Measurements from ENCODE around the gene MST1.

DNA sequence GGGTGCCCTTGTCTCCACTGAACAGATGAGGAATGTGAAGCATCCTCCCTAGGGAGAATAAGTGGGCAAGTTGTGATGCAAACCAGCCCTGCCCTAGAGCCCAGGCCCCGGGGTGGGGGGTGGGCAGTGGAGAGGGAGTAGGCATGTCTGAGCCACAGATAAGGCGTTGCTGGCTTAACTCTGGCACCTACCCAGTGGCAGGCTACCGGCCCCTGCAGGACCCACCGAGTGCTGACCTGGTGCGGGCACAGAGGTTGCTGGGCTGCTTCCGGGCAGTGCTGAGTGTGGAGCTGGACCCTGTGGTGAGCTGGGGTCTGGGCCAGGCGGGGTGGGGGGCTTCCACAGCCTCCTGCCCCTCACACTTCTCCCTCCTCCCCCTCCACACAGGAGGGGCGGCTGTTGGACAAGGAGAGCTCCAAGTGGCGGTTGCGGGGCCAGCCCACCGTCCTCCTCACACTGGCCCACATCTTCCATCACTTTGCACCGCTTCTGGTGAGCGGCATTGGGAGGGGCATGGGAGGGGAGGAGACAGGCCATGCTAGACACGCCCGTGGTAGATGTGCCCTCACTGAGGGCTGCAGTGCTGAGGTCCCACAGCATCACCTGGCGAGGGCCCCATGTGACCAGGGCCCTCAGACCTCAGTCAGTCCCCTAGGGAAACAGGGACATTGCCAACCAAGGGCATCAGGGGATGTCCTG lies 10.2 kb upstream of the MST1 start:
- no peak for TF ChIP-seq EZH2 (IDR thresholded peaks at IDR 0.05; ENCODE audit: borderline replicate concordance, low read depth, low read length, severe bottlenecking)
- TF ChIP-seq, protein P1, sequence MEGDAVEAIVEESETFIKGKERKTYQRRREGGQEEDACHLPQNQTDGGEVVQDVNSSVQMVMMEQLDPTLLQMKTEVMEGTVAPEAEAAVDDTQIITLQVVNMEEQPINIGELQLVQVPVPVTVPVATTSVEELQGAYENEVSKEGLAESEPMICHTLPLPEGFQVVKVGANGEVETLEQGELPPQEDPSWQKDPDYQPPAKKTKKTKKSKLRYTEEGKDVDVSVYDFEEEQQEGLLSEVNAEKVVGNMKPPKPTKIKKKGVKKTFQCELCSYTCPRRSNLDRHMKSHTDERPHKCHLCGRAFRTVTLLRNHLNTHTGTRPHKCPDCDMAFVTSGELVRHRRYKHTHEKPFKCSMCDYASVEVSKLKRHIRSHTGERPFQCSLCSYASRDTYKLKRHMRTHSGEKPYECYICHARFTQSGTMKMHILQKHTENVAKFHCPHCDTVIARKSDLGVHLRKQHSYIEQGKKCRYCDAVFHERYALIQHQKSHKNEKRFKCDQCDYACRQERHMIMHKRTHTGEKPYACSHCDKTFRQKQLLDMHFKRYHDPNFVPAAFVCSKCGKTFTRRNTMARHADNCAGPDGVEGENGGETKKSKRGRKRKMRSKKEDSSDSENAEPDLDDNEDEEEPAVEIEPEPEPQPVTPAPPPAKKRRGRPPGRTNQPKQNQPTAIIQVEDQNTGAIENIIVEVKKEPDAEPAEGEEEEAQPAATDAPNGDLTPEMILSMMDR (IDR thresholded peaks at IDR 0.05; ENCODE audit: borderline replicate concordance, extremely low read depth, low read length, poor library complexity, severe bottlenecking) = no peak

Data from DND-41 (cell line).